Activated CD4-positive, alpha-beta T cell treated with anti-CD3 and anti-CD28 coated beads, Interleukin-2, Interleukin-4, amounts not matched to agents 100 ng/mL and 50 ng/mL, durations not matched to agents 16 hours and 8 hours (primary cell): ENCODE data around the gene LRRC37B.
"Not testable (repeated sequence)": the region's sequence is repeated elsewhere in the genome, so short reads cannot be mapped to it uniquely, and the experiment has no call there.

Experiments
- DNase-seq: peaks from one replicate; pipeline ENCODE4 v3.0.0-alpha.2; 2020; ENCODE audit warnings: low spot score

Gene LRRC37B

GRCh38 chr17:32099686-32100085, 92.5 kb downstream of the LRRC37B start:
- no peak for DNase-seq

- not testable (repeated sequence) for DNase-seq
Observed at GRCh38 chr17:32100323-32100722, 93.1 kb downstream of the LRRC37B start.

GRCh38 chr17:32100971-32101631, 93.9 kb downstream of the LRRC37B start:
- no peak for DNase-seq

GRCh38 chr17:32102172-32102571, 95.0 kb downstream of the LRRC37B start:
- DNase-seq, result no peak

GRCh38 chr17:32102646-32103186, 95.5 kb downstream of the LRRC37B start:
- DNase-seq, result no peak
